NB4 (cell line): ENCODE measurements around the gene FKBP1C.
A peak's percentile ranks its signal among the peaks of the same experiment; 100 is the strongest.

ENCODE experiments used
- DNase-seq: peaks from one replicate; pipeline ENCODE4 v3.0.0; 2010; ENCODE audit warnings: low read depth
- H3K4me3 ChIP-seq: one replicate; pipeline ENCODE4 v1.5.1; 2011; ENCODE audit warnings: mild to moderate bottlenecking, low read depth, low read length, moderate library complexity
- MAX ChIP-seq: IDR thresholded peaks from 2 replicates; pipeline ENCODE4 v1.6.1; 2011; ENCODE audit warnings: low read depth, low read length
- MYC ChIP-seq: IDR thresholded peaks from 2 replicates; pipeline ENCODE4 v1.6.1; 2011; ENCODE audit warnings: low read depth, low read length
- POLR2A ChIP-seq: IDR thresholded peaks from 2 replicates; pipeline ENCODE4 v1.6.1; 2011; ENCODE audit warnings: mild to moderate bottlenecking; ENCODE audit not compliant: insufficient read length; ENCODE audit errors: extremely low read depth
- TF ChIP-seq, protein P1 (sequence below): IDR thresholded peaks from one replicate; pipeline ENCODE4 v1.5.1; 2012; ENCODE audit warnings: low read depth, low read length

Gene FKBP1C

GRCh38 chr6:63236398-63236817 lies 25.1 kb downstream of the FKBP1C start:
- H3K4me3 ChIP-seq: no peak overlapping the region
- peak; percentile 14 for DNase-seq
- TF ChIP-seq MYC: no peak
- TF ChIP-seq, protein P1, sequence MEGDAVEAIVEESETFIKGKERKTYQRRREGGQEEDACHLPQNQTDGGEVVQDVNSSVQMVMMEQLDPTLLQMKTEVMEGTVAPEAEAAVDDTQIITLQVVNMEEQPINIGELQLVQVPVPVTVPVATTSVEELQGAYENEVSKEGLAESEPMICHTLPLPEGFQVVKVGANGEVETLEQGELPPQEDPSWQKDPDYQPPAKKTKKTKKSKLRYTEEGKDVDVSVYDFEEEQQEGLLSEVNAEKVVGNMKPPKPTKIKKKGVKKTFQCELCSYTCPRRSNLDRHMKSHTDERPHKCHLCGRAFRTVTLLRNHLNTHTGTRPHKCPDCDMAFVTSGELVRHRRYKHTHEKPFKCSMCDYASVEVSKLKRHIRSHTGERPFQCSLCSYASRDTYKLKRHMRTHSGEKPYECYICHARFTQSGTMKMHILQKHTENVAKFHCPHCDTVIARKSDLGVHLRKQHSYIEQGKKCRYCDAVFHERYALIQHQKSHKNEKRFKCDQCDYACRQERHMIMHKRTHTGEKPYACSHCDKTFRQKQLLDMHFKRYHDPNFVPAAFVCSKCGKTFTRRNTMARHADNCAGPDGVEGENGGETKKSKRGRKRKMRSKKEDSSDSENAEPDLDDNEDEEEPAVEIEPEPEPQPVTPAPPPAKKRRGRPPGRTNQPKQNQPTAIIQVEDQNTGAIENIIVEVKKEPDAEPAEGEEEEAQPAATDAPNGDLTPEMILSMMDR: no peak
- no peak for TF ChIP-seq MAX
- no peak for TF ChIP-seq POLR2A

DNA sequence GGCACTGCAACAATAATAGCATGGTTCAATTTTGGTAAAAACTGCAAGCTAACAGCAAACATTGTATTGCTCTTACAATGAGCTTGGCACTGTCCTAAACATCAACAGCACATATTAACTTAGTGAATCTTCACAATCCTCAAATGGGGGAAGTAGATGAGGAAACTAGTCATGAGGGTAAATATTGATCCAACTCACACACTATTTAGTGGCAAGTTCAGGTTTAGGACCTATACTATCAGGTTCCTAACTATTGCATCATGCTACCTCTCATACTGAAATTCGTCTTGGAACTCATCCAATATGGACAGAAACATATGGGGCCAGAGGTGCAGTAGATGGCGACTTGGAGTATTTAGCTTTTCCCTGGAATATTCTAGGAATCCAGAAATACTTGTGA lies 34.2 kb downstream of the FKBP1C start:
- TF ChIP-seq, protein P1: no peak
- no peak for TF ChIP-seq POLR2A
- TF ChIP-seq MYC: no peak
- DNase-seq: no peak

DNA sequence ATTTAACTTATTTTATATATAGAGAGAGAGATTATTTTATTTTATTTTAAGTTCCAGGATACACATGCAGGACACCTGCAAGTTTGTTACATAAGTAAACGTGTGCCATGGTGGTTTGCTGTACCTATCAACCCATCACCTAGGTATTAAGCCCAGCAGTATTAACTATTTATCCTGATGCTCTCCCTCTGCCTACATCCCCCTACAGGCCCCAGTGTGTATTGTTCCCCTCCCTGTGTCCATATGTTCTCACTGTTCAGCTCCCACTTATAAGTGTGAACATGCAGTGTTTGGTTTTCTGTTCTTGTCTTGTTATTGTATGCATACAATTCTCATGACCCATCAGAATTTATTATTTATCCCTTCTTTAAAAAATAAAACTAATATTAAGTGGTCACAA lies 34.6 kb downstream of the FKBP1C start:
- DNase-seq: peak; percentile 6
- no peak overlapping the region for H3K4me3 ChIP-seq
- TF ChIP-seq MYC: no peak
- no peak for TF ChIP-seq POLR2A
- TF ChIP-seq MAX: no peak
- TF ChIP-seq, protein P1: peak; percentile 30

More for the DNA sequence above, 34.2 kb downstream of the FKBP1C start:
- H3K4me3 ChIP-seq: no peak overlapping the region

DNA sequence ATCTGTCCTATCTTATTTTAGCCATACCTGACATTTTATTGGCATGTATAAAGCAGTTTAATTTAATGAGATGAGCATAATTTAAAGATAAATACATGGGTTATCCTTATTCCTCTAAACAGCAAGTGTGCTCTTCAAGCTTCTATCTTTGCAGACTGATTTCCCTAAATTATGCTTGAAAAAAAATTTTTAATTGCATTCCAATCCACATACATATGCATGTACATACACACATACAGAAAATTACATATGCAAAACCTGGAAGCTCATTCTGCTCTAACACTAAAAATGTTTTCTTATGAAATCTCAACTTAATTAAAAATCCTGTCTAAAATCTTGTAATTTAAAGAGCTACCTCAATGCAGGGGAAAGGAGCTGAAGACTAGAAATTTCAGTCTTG lies 35.3 kb downstream of the FKBP1C start:
- TF ChIP-seq POLR2A (no peak), MAX (no peak), MYC (no peak)
- TF ChIP-seq, protein P1: no peak
- no peak for DNase-seq

GRCh38 chr6:63249875-63250482 lies 38.7 kb downstream of the FKBP1C start:
- no peak overlapping the region for H3K4me3 ChIP-seq
- DNase-seq: no peak
- TF ChIP-seq MYC: no peak
- no peak for TF ChIP-seq POLR2A
- TF ChIP-seq, protein P1: no peak
- TF ChIP-seq MAX: no peak

More for the DNA sequence above, 35.3 kb downstream of the FKBP1C start:
- no peak overlapping the region for H3K4me3 ChIP-seq
